Measurements from ENCODE around the gene PREX1.

The PREX1 gene

GRCh38 chr20:48629069-48629959 lies 198.5 kb downstream of the PREX1 start:
- no peak for DNase-seq

- DNase-seq, result no peak
Measured at GRCh38 chr20:48627737-48628128, 200.1 kb downstream of the PREX1 start.

- no peak for DNase-seq
Measured at GRCh38 chr20:48626938-48627736, 200.7 kb downstream of the PREX1 start.

GRCh38 chr20:48626226-48626937 lies 201.4 kb downstream of the PREX1 start:
- DNase-seq, result no peak

GRCh38 chr20:48625136-48625900 lies 202.5 kb downstream of the PREX1 start:
- DNase-seq, result no peak

- no peak for DNase-seq
Measured at GRCh38 chr20:48624315-48625020, 203.3 kb downstream of the PREX1 start.

GRCh38 chr20:48623906-48624265 lies 203.9 kb downstream of the PREX1 start:
- DNase-seq, result no peak

GRCh38 chr20:48623176-48623905 lies 204.5 kb downstream of the PREX1 start:
- no peak for DNase-seq

GRCh38 chr20:48622421-48622820 lies 205.4 kb downstream of the PREX1 start:
- DNase-seq, result no peak

- no peak for DNase-seq
Measured at GRCh38 chr20:48621376-48622078, 206.3 kb downstream of the PREX1 start.

GRCh38 chr20:48620507-48621375 lies 207.1 kb downstream of the PREX1 start:
- DNase-seq, result peak; percentile 57

GRCh38 chr20:48620154-48620506 lies 207.7 kb downstream of the PREX1 start:
- no peak for DNase-seq

- DNase-seq, result no peak
Measured at GRCh38 chr20:48619126-48620101, 208.4 kb downstream of the PREX1 start.

- no peak for DNase-seq
Measured at GRCh38 chr20:48618631-48619030, 209.2 kb downstream of the PREX1 start.

GRCh38 chr20:48618052-48618451 lies 209.7 kb downstream of the PREX1 start:
- no peak for DNase-seq

- DNase-seq, result no peak
Measured at GRCh38 chr20:48617481-48617880, 210.3 kb downstream of the PREX1 start.

GRCh38 chr20:48616481-48616880 lies 211.3 kb downstream of the PREX1 start:
- DNase-seq, result no peak

GRCh38 chr20:48615871-48616270 lies 211.9 kb downstream of the PREX1 start:
- DNase-seq, result no peak
